GM21737 (cell line): ENCODE data around the gene CCDC3.
"Not testable (repeated sequence)": the region's sequence is repeated elsewhere in the genome, so short reads cannot be mapped to it uniquely, and the experiment has no call there.

Experiments
- ATAC-seq: cut with Tn5 transposase; IDR thresholded peaks from one replicate; pipeline ENCODE4 v1.9.1; 2021; ENCODE audit warnings: mild to moderate bottlenecking, moderate library complexity; ENCODE audit not compliant: unreplicated experiment

The CCDC3 gene

GRCh38 chr10:12897278-12897677 lies 104.2 kb downstream of the CCDC3 start:
- no peak for ATAC-seq

- ATAC-seq = no peak
Observed at GRCh38 chr10:12896251-12896650, 105.3 kb downstream of the CCDC3 start.

GRCh38 chr10:12892924-12893323 lies 108.6 kb downstream of the CCDC3 start:
- no peak for ATAC-seq

- no peak for ATAC-seq
Observed at GRCh38 chr10:12890958-12891357, 110.6 kb downstream of the CCDC3 start.

GRCh38 chr10:12888470-12888869 lies 113.0 kb downstream of the CCDC3 start:
- no peak for ATAC-seq

- no peak for ATAC-seq
Observed at GRCh38 chr10:12887780-12888179, 113.7 kb downstream of the CCDC3 start.

GRCh38 chr10:12884851-12885250 lies 116.7 kb downstream of the CCDC3 start:
- no peak for ATAC-seq

- ATAC-seq = no peak
Observed at GRCh38 chr10:12880423-12880822, 121.1 kb downstream of the CCDC3 start.

GRCh38 chr10:12877150-12877549 lies 124.4 kb downstream of the CCDC3 start:
- ATAC-seq = no peak

GRCh38 chr10:12876266-12876665 lies 125.2 kb downstream of the CCDC3 start:
- no peak for ATAC-seq

GRCh38 chr10:12875100-12875499 lies 126.4 kb downstream of the CCDC3 start:
- ATAC-seq = no peak

GRCh38 chr10:12874501-12874900 lies 127.0 kb downstream of the CCDC3 start:
- no peak for ATAC-seq

- no peak for ATAC-seq
Observed at GRCh38 chr10:12873172-12873571, 128.3 kb downstream of the CCDC3 start.

GRCh38 chr10:12872577-12872976 lies 128.9 kb downstream of the CCDC3 start:
- ATAC-seq = no peak

- ATAC-seq = no peak
Observed at GRCh38 chr10:12869427-12869826, 132.1 kb downstream of the CCDC3 start.

- ATAC-seq = no peak
Observed at GRCh38 chr10:12868229-12868628, 133.3 kb downstream of the CCDC3 start.

GRCh38 chr10:12865515-12865914 lies 136.0 kb downstream of the CCDC3 start:
- ATAC-seq = not testable (repeated sequence)

GRCh38 chr10:12862459-12862858 lies 139.1 kb downstream of the CCDC3 start:
- no peak for ATAC-seq

- no peak for ATAC-seq
Observed at GRCh38 chr10:12854988-12855387, 146.5 kb downstream of the CCDC3 start.

GRCh38 chr10:12852687-12853086 lies 148.8 kb downstream of the CCDC3 start:
- ATAC-seq = no peak

- ATAC-seq = no peak
Observed at GRCh38 chr10:12849319-12850181, 152.0 kb downstream of the CCDC3 start.

- no peak for ATAC-seq
Observed at GRCh38 chr10:12848439-12849173, 152.9 kb downstream of the CCDC3 start.
